ENCODE data around the gene MYO9B.

- TF ChIP-seq POLR2A (IDR thresholded peaks at IDR 0.05), result no peak
- TF ChIP-seq, protein P1, sequence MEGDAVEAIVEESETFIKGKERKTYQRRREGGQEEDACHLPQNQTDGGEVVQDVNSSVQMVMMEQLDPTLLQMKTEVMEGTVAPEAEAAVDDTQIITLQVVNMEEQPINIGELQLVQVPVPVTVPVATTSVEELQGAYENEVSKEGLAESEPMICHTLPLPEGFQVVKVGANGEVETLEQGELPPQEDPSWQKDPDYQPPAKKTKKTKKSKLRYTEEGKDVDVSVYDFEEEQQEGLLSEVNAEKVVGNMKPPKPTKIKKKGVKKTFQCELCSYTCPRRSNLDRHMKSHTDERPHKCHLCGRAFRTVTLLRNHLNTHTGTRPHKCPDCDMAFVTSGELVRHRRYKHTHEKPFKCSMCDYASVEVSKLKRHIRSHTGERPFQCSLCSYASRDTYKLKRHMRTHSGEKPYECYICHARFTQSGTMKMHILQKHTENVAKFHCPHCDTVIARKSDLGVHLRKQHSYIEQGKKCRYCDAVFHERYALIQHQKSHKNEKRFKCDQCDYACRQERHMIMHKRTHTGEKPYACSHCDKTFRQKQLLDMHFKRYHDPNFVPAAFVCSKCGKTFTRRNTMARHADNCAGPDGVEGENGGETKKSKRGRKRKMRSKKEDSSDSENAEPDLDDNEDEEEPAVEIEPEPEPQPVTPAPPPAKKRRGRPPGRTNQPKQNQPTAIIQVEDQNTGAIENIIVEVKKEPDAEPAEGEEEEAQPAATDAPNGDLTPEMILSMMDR (IDR thresholded peaks at IDR 0.05), result no peak
Measured at GRCh38 chr19:17127671-17128070, 52.1 kb downstream of the MYO9B start.

Data from heart left ventricle (tissue), 13 donors.